CD4-positive, CD25-positive, alpha-beta regulatory T cell (primary cell): Measurements from ENCODE around the gene EDC4. TPM values are rescaled to one million over a fixed set of nuclear protein-coding genes. Genes with fewer than 3 reads are reported as not detected.
A peak's percentile ranks its signal among the peaks of the same experiment; 100 is the strongest.
"Not testable (repeated sequence)": the region's sequence is repeated elsewhere in the genome, so short reads cannot be mapped to it uniquely, and the experiment has no call there.

ENCODE experiments used
- ATAC-seq, 2 donors: fragments of 150-1000 bp; cut with Tn5 transposase; one replicate each; pipeline ENCODE4 v1.10.0; 2021; ENCODE audit warnings: low read depth in 2 of 2, moderate number of reproducible peaks in 2 of 2, moderate library complexity in 1 of 2
- DNase-seq, 3 donors: peaks; one replicate each; pipeline versions ENCODE4 v3.0.0 to v3.0.0-alpha.2; 2012 to 2022; ENCODE audit warnings: mixed read lengths in 1 of 3
- H3K27ac ChIP-seq: one replicate; pipeline ENCODE4 v1.7.0; 2013; ENCODE audit warnings: mild to moderate bottlenecking, low read length; ENCODE audit not compliant: insufficient read depth, poor library complexity, severe bottlenecking
- H3K27me3 ChIP-seq: one replicate; pipeline ENCODE4 v1.7.0; 2013; ENCODE audit warnings: low read length; ENCODE audit not compliant: control insufficient read depth, insufficient read depth
- H3K36me3 ChIP-seq: one replicate; pipeline ENCODE4 v1.7.0; 2013; ENCODE audit warnings: mild to moderate bottlenecking, low read length, moderate library complexity; ENCODE audit not compliant: control insufficient read depth, insufficient read depth
- H3K4me1 ChIP-seq: 2 replicates; pipeline ENCODE4 v1.7.0; 2013; ENCODE audit warnings: mild to moderate bottlenecking, low read length; ENCODE audit not compliant: insufficient read depth, control insufficient read depth, poor library complexity, severe bottlenecking
- H3K4me3 ChIP-seq: one replicate; pipeline ENCODE4 v1.7.0; 2013; ENCODE audit warnings: low read depth, mild to moderate bottlenecking, low read length, moderate library complexity
- H3K9me3 ChIP-seq, 2 experiments: 1 replicate in 1 of 2; 2 replicates in 1 of 2; pipeline ENCODE4 v1.7.0; 2013; ENCODE audit warnings: low read length in 2 of 2, mild to moderate bottlenecking in 1 of 2, moderate library complexity in 1 of 2; ENCODE audit not compliant: control insufficient read depth in 2 of 2
- H3K27ac Mint-ChIP-seq, 3 donors: one replicate each; pipeline ENCODE4 v1.8.0; 2020 to 2022; ENCODE audit warnings: mild to moderate bottlenecking in 3 of 3, mixed read lengths in 3 of 3, moderate library complexity in 2 of 3
- H3K27me3 Mint-ChIP-seq: one replicate; pipeline ENCODE4 v1.8.0; 2022; ENCODE audit warnings: mild to moderate bottlenecking, mixed read lengths
- H3K36me3 Mint-ChIP-seq: one replicate; pipeline ENCODE4 v1.8.0; 2020; ENCODE audit warnings: mixed read lengths
- H3K4me1 Mint-ChIP-seq, 4 donors: one replicate each; pipeline ENCODE4 v1.8.0; 2020 to 2022; ENCODE audit warnings: mixed read lengths in 4 of 4, mild to moderate bottlenecking in 1 of 4
- H3K4me3 Mint-ChIP-seq, 4 donors: one replicate each; pipeline ENCODE4 v1.8.0; 2020 to 2022; ENCODE audit warnings: mild to moderate bottlenecking in 4 of 4, mixed read lengths in 4 of 4, moderate library complexity in 3 of 4
- H3K9me3 Mint-ChIP-seq, 7 donors: one replicate each; pipeline ENCODE4 v1.8.0; 2020 to 2022; ENCODE audit warnings: mixed read lengths in 7 of 7, mild to moderate bottlenecking in 3 of 7, moderate library complexity in 2 of 7
- polyA plus RNA-seq, 4 donors: library from polyadenylated mRNA; unstranded; fragments of 300-500 nt; fragmentation: Illumina TruSeq; gene quantifications; one replicate each; pipeline ENCODE4 v1.2.3, GENCODE V29; 2021
- total RNA-seq: library from RNA; stranded (reverse); gene quantifications from one replicate; pipeline ENCODE4 v1.2.3, GENCODE V29; 2022

EDC4 gene
- total and polyA plus RNA-seq, 5 donors from 2014 or later = 24.7 to 103 (median 37.9) TPM

- H3K9me3 Mint-ChIP-seq = no peaks in the 10 kb centered on the region
- ATAC-seq (no peak), DNase-seq (no peak)
- Histone ChIP-seq H3K27ac (no peak overlapping the region), H3K4me3 (no peak overlapping the region), H3K4me1 (no peaks in the 10 kb centered on the region), H3K9me3 (no peaks in the 10 kb centered on the region), H3K27me3 (no peaks in the 10 kb centered on the region), H3K36me3 (peaks cover 22% of the 10 kb centered on the region)
- H3K27ac Mint-ChIP-seq = peak overlapping the region in 2 of 3 donors; percentile 20 to 95
- no peaks in the 10 kb centered on the region for H3K27me3 Mint-ChIP-seq
- H3K36me3 Mint-ChIP-seq = peaks cover 16% of the 10 kb centered on the region
- peaks cover 6 to 25% (median 9%) of the 10 kb centered on the region in 4 donors for H3K4me1 Mint-ChIP-seq
- H3K4me3 Mint-ChIP-seq = no peak overlapping the region
Measured at GRCh38 chr16:67907397-67908180, 34.7 kb downstream of the EDC4 start.

- no peaks in the 10 kb centered on the region for H3K27me3 Mint-ChIP-seq
- no peak for DNase-seq
- Histone ChIP-seq H3K27ac (no peak overlapping the region), H3K36me3 (peaks cover 22% of the 10 kb centered on the region), H3K27me3 (no peaks in the 10 kb centered on the region), H3K4me1 (no peaks in the 10 kb centered on the region), H3K4me3 (no peak overlapping the region), H3K9me3 (no peaks in the 10 kb centered on the region)
- no peak for ATAC-seq
- H3K36me3 Mint-ChIP-seq = peaks cover 14% of the 10 kb centered on the region
- H3K27ac Mint-ChIP-seq = peak overlapping the region in 2 of 3 donors; percentile 15 to 71
- no peak overlapping the region for H3K4me3 Mint-ChIP-seq
- peaks cover 6 to 19% (median 7%) of the 10 kb centered on the region in 4 donors for H3K4me1 Mint-ChIP-seq
- H3K9me3 Mint-ChIP-seq = no peaks in the 10 kb centered on the region
Measured at GRCh38 chr16:67909056-67909742, 36.3 kb downstream of the EDC4 start.

DNA sequence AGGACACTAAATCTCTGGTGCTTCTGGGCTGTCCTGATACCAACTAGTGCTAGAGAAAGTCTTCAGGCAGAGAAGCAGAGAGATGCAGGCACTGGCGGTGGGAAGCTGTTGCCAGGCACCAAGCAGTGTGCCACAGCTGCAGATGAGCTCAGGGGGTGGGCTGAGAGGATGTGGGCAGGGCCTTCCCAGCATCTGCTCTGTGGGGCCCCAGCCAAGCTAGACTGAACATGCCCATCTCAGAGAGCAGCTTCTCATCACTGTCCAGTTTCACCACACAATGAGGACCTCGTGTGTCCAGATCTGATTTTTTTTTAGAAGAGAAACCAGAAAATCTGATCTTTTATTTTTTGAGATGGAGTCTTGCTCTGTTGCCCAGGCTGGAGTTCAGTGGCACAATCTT, 37.3 kb downstream of the EDC4 start:
- no peaks in the 10 kb centered on the region for H3K9me3 Mint-ChIP-seq
- Histone ChIP-seq H3K4me3 (no peak overlapping the region), H3K4me1 (no peaks in the 10 kb centered on the region), H3K27ac (no peak overlapping the region), H3K9me3 (no peaks in the 10 kb centered on the region), H3K27me3 (no peaks in the 10 kb centered on the region), H3K36me3 (peaks cover 22% of the 10 kb centered on the region)
- ATAC-seq = peak; percentile 70 to 77
- peak overlapping the region in 1 of 3 donors; percentile 38 for H3K27ac Mint-ChIP-seq
- peaks cover 3 to 22% (median 7%) of the 10 kb centered on the region in 4 donors for H3K4me1 Mint-ChIP-seq
- peaks cover 19% of the 10 kb centered on the region for H3K36me3 Mint-ChIP-seq
- peak in 1 of 3 donors; percentile 47 for DNase-seq
- H3K4me3 Mint-ChIP-seq = no peak overlapping the region
- H3K27me3 Mint-ChIP-seq = no peaks in the 10 kb centered on the region

DNA sequence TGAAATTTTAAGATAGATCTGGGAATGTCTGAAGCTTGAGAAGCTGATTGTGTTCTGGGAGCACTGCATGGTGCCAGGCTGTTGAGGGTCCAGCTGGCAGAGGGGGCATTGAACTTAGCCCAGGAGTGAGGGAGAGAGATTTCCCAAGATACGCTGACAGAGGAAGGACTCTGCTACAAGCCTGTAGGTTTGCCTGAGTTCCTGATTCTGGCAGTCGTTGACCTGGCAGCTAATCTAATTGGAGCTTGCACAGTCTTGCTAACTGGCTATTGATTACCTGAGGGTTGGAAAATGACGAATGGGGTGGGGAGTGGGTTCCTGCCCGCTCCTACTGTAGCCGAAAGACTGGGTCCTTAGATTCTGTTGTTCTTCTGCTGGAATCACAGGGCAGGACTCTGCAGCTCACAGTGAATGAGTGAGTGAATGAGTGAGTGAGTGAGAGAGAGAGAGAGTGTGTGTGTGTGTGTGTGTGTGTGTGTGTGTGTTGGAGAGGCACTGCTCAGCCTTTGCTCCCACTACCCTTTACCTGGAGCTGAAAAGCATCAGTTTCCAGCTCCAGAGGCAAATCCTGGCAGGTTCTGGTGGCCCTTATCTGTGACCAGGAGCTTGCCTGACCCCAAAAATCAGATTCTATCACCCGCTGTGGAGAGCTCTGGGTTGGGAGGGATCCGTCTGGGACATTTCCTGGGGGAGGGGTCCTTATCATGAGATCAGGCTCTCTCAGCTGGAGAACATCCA, 42.1 kb downstream of the EDC4 start:
- ATAC-seq (no peak), DNase-seq (no peak)
- Histone ChIP-seq H3K27ac (no peak overlapping the region), H3K9me3 (no peaks in the 10 kb centered on the region), H3K4me1 (peaks cover 3% of the 10 kb centered on the region), H3K4me3 (no peak overlapping the region), H3K36me3 (peaks cover 26% of the 10 kb centered on the region), H3K27me3 (no peaks in the 10 kb centered on the region)
- no peak overlapping the region for H3K4me3 Mint-ChIP-seq
- H3K27me3 Mint-ChIP-seq = no peaks in the 10 kb centered on the region
- peak overlapping the region; percentile 48 to 88 (median 59) for H3K27ac Mint-ChIP-seq
- H3K4me1 Mint-ChIP-seq = peaks cover 0 to 38% (median 24%) of the 10 kb centered on the region in 4 donors
- peaks cover 29% of the 10 kb centered on the region for H3K36me3 Mint-ChIP-seq
- H3K9me3 Mint-ChIP-seq = peaks cover 0 to 3% (median 0%) of the 10 kb centered on the region in 7 donors

- H3K36me3 ChIP-seq = peaks cover 25% of the 10 kb centered on the region
- peaks cover 29% of the 10 kb centered on the region for H3K36me3 Mint-ChIP-seq
Measured at GRCh38 chr16:67915496-67915769, 42.6 kb downstream of the EDC4 start.

DNA sequence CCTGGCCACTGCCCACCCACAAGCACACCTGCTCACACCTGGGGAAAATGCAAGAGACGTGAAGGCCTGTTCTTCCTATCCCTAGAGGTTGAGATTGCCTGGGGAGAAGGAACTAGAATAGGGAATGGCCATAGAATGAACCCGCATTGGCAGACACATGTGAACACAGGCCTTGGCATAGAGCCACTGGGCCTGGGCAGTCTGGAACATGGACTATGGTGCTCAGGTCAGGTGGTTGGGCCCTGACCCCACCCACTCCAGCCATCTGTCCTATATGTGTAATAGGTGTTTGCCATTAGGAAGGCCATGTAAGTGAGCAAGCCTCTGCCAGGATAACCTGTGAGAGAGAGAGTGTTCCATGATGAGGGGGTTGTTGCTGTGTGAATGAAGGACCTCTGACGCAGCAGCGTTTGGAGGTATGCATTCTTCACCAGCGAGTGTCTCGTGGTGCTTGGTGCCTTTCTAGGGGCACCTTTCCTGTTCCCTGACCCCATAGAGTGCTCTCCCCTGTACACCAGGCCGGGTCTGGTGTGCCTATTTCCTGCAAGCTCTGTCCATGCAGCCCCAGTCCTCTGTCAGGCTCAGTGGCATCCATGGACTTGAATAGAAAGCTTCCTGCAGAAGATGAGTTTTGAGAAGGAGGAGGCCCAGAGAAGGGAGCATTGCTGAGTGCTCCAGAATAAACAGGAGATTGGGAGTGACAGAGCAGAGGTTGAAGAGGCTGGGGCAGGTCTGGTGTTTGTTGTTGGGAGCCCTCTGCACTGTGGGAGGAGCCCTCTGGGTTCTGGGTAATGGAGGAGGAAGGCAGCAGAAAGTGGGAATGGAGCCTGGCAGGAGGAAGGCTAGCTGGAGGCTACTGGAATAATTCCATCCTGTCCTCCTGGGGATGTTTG, 43.2 kb downstream of the EDC4 start:
- no peak for ATAC-seq
- Histone ChIP-seq H3K36me3 (peaks cover 22% of the 10 kb centered on the region), H3K4me1 (peaks cover 3% of the 10 kb centered on the region), H3K9me3 (no peaks in the 10 kb centered on the region), H3K4me3 (no peak overlapping the region), H3K27ac (no peak overlapping the region), H3K27me3 (no peaks in the 10 kb centered on the region)
- Mint-ChIP-seq H3K27ac (peak overlapping the region; percentile 61 to 88 (median 87)), H3K9me3 (peaks cover 0 to 3% (median 0%) of the 10 kb centered on the region in 7 donors), H3K4me1 (peaks cover 0 to 33% (median 22%) of the 10 kb centered on the region in 4 donors), H3K4me3 (no peak overlapping the region), H3K36me3 (peaks cover 29% of the 10 kb centered on the region), H3K27me3 (no peaks in the 10 kb centered on the region)
- no peak for DNase-seq

More at GRCh38 chr16:67915496-67915769, 42.6 kb downstream of the EDC4 start:
- H3K4me3 ChIP-seq, H3K27ac ChIP-seq, ATAC-seq, H3K27me3 ChIP-seq, DNase-seq, H3K27me3 Mint-ChIP-seq, H3K4me1 ChIP-seq, H3K4me3 Mint-ChIP-seq, H3K9me3 Mint-ChIP-seq, H3K9me3 ChIP-seq: not testable (repeated sequence)
- H3K27ac Mint-ChIP-seq = peak overlapping the region in 2 of 3 donors; percentile 48 to 88
- H3K4me1 Mint-ChIP-seq = peaks cover 0 to 35% (median 24%) of the 10 kb centered on the region in 4 donors
